ENCODE measurements around the gene WNK3. TPM values are rescaled to one million over a fixed set of nuclear protein-coding genes. Genes with fewer than 3 reads are reported as not detected.
"Not testable (repeated sequence)": the region's sequence is repeated elsewhere in the genome, so short reads cannot be mapped to it uniquely, and the experiment has no call there.

Gene WNK3
- total and polyA plus RNA-seq, 12 donors, result 1.2 to 27.2 (median 11.2) TPM

GRCh38 chrX:54359408-54359807 lies 1.6 kb upstream of the WNK3 start:
- no peaks in the 10 kb centered on the region for H3K27me3 ChIP-seq
- no peak for TF ChIP-seq POLR2A (IDR thresholded peaks at IDR 0.05)
- TF ChIP-seq CTCF (IDR thresholded peaks at IDR 0.05), result no peak
- intact Hi-C loops (cut with DNase I), result no loop called here
- WGBS, 4 donors, result 62 to 89% (median 70%) methylated on average over 3 to 4 of the region's 4 CpGs
- no peaks in the 10 kb centered on the region for H3K9me3 ChIP-seq (replicated peaks in 1 of 3)
- peak overlapping the region in 1 of 4 donors; percentile 53 for H3K4me3 ChIP-seq
- H3K36me3 ChIP-seq (replicated peaks in 1 of 2), result no peaks in the 10 kb centered on the region
- DNase-seq, result no peak
- H3K4me1 ChIP-seq (replicated peaks in 1 of 2), result no peaks in the 10 kb centered on the region
- H3K27ac ChIP-seq, result peak overlapping the region in 2 of 5 donors; percentile 83 to 86

GRCh38 chrX:54358424-54359211 lies 772 bp upstream of the WNK3 start:
- intact Hi-C loops (cut with DNase I), result no loop called here
- WGBS, 4 donors, result 2 to 54% (median 21%) methylated on average over 4 to 54 of the region's 54 CpGs
- TF ChIP-seq CTCF (IDR thresholded peaks at IDR 0.05), result no peak
- TF ChIP-seq POLR2A (IDR thresholded peaks at IDR 0.05), result no peak
- peak overlapping the region in 4 of 5 donors; percentile 51 to 86 (median 70) for H3K27ac ChIP-seq
- no peaks in the 10 kb centered on the region for H3K9me3 ChIP-seq (replicated peaks in 1 of 3)
- H3K4me1 ChIP-seq (replicated peaks in 1 of 2), result no peaks in the 10 kb centered on the region
- H3K4me3 ChIP-seq, result peak overlapping the region in 2 of 4 donors; percentile 7 to 53
- peak; percentile 47 to 81 (median 56) for DNase-seq
- no peaks in the 10 kb centered on the region for H3K36me3 ChIP-seq (replicated peaks in 1 of 2)
- H3K27me3 ChIP-seq, result no peaks in the 10 kb centered on the region

GRCh38 chrX:54352677-54353076 lies 5.2 kb downstream of the WNK3 start:
- no peaks in the 10 kb centered on the region for H3K27me3 ChIP-seq
- no peak overlapping the region for H3K4me3 ChIP-seq
- intact Hi-C loops (cut with DNase I), result no loop called here
- no peak overlapping the region for H3K27ac ChIP-seq
- DNase-seq, result no peak
- WGBS, 4 donors, result 88 to 95% (median 89%) methylated on average over 2 of the region's 2 CpGs
- H3K4me1 ChIP-seq (replicated peaks in 1 of 2), result no peaks in the 10 kb centered on the region
- peaks cover 0 to 4% (median 0%) of the 10 kb centered on the region in 3 donors for H3K9me3 ChIP-seq (replicated peaks in 1 of 3)
- H3K36me3 ChIP-seq (replicated peaks in 1 of 2), result no peaks in the 10 kb centered on the region
- no peak for TF ChIP-seq POLR2A (IDR thresholded peaks at IDR 0.05)

GRCh38 chrX:54337383-54337782 lies 20.5 kb downstream of the WNK3 start:
- H3K36me3 ChIP-seq (replicated peaks in 1 of 2); H3K27me3 ChIP-seq; H3K27ac ChIP-seq; intact Hi-C loops (cut with DNase I); H3K4me3 ChIP-seq; H3K9me3 ChIP-seq (replicated peaks in 1 of 3); H3K4me1 ChIP-seq (replicated peaks in 1 of 2); DNase-seq: not testable (repeated sequence)
- WGBS, 4 donors, result 93 to 99% (median 96%) methylated on average over 10 of the region's 10 CpGs

GRCh38 chrX:54325077-54325476 lies 32.8 kb downstream of the WNK3 start:
- Histone ChIP-seq H3K27me3 (peaks cover 5% of the 10 kb centered on the region), H3K27ac (no peak overlapping the region), H3K4me3 (no peak overlapping the region), H3K9me3 (replicated peaks in 1 of 3) (no peaks in the 10 kb centered on the region), H3K36me3 (replicated peaks in 1 of 2) (no peaks in the 10 kb centered on the region), H3K4me1 (replicated peaks in 1 of 2) (no peaks in the 10 kb centered on the region)
- no peak for DNase-seq
- intact Hi-C loops (cut with DNase I), result no loop called here
- TF ChIP-seq POLR2A (IDR thresholded peaks at IDR 0.05) (no peak), CTCF (IDR thresholded peaks at IDR 0.05) (no peak)
- WGBS, 4 donors, result 67 to 86% (median 76%) methylated on average over 4 to 8 of the region's 8 CpGs

All from adrenal gland (tissue), 12 donors.